NCI-H226 (cell line): Measurements from ENCODE around the gene RSPH6A.

ENCODE experiments used
- DNase-seq: peaks from one replicate; pipeline ENCODE4 v3.0.0-alpha.2; 2015

Gene RSPH6A

DNA sequence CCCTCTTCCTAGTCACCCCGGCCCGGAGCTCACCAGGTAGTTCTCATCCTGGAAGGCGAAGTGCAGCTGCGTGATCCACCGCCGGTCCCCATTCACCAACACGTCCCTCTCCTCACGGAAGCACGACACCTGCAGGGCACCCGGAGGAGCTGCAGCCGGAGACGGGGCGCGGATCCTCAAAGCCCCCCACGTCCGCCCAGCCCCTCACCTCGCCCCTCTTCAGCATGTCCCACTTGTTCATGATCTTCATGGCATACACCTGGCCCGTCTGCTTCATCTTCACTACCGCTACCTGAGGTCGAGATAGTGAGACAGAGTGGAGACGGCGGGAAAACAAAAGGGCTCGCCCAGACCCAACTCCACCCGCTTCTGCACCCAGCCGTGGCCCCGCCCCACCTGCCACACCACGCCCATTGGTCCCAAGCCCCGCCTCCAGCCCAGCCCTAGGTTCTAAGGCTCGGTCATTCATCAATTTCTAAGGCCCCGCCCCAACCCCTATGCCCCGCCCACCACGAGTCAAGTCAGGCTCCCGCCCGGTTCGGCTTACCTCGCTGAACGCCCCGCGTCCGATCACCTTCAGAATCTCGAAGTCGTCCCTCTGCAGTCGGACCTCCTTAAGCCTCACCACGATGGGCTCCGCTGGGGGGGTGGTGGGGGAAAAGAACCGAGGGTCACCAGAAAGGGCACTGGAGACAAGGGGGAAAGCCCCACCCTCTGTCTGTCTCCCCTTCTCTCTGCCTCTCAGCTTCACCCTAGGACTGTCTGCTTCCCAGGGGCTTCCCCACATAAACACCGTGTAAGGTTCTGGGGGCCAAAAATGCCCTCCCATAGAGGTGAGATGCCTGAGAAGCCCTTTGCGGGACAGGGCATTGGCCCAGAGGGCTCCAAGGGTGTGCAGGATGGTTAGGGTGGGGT, 35.6 kb downstream of the RSPH6A start:
- DNase-seq = peak; percentile 75

DNA sequence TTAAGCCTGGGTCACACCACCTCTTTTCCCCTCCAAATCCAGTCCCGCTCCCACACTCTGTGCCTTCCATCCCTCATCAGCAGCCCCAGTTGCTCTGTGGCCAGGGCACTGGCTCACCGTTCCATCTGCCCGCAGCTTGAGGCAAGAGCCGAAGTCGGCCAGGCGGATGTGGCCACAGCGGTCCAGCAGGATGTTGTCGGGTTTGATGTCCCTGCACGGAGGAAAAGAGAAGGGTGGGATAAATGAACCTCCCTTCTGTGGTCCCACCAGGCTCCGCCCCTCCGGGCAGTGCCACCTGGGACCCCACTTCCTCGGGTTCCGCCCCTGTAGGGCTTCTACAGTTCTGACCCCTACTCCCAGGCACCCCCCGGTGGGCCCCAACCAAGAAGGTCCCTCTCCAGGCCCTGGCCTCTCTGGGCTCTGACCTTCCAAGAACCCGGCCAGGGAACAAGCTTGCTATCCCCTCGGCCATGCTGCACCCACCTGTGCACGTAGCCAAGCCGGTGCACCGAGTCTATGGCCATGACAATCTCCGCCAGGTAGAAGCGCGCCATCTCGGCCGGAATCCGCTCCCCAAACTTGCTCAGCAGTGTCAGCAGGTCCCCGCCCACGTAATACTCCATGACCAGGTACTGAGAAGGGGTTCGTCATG, 37.0 kb downstream of the RSPH6A start:
- no peak for DNase-seq

GRCh38 chr19:45777395-45777961, 37.6 kb downstream of the RSPH6A start:
- no peak for DNase-seq

GRCh38 chr19:45774765-45775164, 40.3 kb downstream of the RSPH6A start:
- no peak for DNase-seq

GRCh38 chr19:45773384-45773783, 41.7 kb downstream of the RSPH6A start:
- DNase-seq = no peak

GRCh38 chr19:45772912-45773311, 42.2 kb downstream of the RSPH6A start:
- no peak for DNase-seq

DNA sequence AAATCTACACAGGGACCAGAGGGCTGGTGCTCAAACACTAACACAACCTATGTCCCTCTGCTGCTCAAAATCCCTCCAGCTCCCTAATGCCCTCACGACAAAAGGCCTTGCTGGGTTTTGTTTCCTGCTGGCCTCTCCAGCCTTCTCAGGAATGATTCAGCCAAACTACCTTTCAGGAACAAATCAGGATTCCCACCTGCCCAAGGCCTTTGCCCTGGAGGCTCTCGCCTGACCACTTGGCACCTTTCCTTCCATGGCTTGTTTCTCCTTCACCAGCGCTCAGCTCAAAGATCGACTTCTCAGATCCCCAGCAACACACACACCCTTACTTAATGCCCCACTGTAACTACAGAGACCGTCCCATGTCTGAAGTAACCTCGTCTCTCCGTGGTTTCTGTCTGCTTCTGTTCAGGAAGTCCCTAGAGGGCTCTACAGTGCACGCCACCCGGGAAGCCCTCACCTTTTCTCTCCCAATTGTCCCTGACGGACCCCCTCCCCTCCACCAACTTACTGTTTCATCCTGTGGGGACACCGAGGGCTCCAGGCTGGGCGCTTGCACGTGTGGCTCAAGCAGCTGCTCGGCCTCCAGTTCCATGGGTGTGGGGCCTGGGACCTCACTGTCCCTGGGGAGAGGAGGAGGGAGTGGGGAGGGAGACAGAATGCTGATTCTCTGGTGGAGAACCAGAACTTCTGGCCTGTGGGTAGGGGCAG, 42.8 kb downstream of the RSPH6A start:
- DNase-seq = no peak

- no peak for DNase-seq
These were observed 43.7 kb downstream of the RSPH6A start for GRCh38 chr19:45771311-45771933.

DNA sequence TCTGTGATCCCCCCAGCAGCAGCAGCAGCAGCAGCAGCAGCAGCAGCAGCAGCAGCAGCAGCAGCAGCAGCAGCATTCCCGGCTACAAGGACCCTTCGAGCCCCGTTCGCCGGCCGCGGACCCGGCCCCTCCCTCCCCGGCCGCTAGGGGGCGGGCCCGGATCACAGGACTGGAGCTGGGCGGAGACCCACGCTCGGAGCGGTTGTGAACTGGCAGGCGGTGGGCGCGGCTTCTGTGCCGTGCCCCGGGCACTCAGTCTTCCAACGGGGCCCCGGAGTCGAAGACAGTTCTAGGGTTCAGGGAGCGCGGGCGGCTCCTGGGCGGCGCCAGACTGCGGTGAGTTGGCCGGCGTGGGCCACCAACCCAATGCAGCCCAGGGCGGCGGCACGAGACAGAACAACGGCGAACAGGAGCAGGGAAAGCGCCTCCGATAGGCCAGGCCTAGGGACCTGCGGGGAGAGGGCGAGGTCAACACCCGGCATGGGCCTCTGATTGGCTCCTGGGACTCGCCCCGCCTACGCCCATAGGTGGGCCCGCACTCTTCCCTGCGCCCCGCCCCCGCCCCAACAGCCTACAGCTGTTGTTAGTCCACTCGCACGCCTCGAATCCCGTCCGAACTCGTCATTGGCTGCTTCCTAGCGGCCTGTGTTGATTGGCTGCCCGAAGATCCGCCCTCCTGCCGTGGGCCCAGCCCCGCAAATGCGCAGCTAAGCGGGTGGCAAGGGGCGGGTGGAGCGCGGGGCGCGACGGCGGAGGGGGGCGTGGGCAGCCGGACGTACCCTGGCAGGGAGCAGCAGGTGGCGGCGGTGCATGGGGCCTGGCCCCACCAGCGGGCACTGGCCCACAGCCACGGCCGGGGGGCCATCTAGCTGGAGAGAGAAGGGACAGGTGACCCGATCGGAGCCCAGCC, 44.7 kb downstream of the RSPH6A start:
- DNase-seq = peak; percentile 98

DNA sequence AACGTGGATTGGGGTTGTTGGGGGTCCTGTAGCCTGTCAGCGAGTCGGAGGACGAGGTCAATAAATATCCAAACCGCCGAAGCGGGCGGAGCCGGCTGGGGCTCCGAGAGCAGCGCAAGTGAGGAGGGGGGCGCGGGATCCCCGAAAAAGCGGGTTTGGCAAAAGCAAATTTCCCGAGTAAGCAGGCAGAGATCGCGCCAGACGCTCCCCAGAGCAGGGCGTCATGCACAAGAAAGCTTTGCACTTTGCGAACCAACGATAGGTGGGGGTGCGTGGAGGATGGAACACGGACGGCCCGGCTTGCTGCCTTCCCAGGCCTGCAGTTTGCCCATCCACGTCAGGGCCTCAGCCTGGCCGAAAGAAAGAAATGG, 45.3 kb downstream of the RSPH6A start:
- peak; percentile 24 for DNase-seq

GRCh38 chr19:45768984-45769782, 45.9 kb downstream of the RSPH6A start, which contains the start of gene SIX5:
Gene SIX5 (minus strand): TSS chr19:45769252. CDS start chr19:45768844, 408 bp downstream.
- peak; percentile 91 for DNase-seq

DNA sequence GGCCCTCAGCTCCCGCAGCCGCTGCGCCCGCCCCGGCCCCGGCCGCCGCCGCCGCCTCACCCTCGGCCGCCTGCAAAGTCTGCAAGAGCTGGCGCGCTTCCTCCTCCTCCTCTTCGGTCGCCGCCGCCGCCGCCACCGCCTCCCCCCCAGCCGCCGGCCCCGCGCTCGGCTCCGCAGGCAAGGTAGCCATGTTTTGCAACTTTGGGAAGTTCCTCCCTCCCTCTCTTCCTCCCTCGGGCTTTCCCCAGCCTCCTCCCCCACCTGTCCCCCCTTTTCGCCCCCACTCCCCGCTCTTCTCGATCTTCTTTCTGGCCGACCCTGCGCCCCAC, 46.5 kb downstream of the RSPH6A start:
- peak; percentile 51 for DNase-seq

GRCh38 chr19:45767881-45768654, 47.0 kb downstream of the RSPH6A start:
- peak; percentile 63 for DNase-seq

GRCh38 chr19:45767410-45767880, 47.7 kb downstream of the RSPH6A start:
- DNase-seq = peak; percentile 78

GRCh38 chr19:45766869-45767346, 48.2 kb downstream of the RSPH6A start:
- DNase-seq = no peak

- DNase-seq = no peak
These were observed 48.7 kb downstream of the RSPH6A start for GRCh38 chr19:45766296-45766868.

DNA sequence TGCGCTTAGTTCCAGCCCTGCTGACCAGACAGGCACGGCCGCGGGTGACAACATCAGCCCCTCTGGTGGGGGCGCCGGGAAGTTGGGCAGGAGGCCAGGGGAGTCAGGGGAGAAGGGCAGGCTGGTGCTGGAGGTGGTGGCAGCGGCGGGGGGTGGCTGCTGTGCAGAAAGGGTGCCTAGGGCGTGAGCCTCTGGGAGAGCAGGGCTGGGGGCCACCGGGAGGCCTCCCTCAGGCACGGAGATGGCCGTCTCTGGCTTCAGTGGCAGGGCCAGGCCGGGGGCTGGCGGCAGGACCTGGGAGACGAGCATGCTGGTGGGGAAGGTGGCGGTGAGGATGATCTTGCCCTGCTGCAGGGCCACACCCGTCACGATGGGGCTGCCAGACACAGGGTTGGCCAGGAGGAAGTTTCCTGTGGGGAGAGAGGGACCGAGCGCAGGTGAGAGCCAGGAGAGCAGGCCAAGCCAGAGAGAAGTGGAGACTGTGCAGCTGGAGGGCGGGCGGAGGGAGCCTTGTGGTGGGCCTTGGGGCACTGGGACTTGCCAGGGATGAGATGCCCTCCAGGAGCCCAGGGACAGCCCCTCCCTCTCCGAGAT, 49.3 kb downstream of the RSPH6A start:
- DNase-seq = no peak

GRCh38 chr19:45764945-45765701, 50.0 kb downstream of the RSPH6A start:
- DNase-seq = no peak
